Measurements from ENCODE around the gene KLHDC10.
"Not testable (repeated sequence)": the region's sequence is repeated elsewhere in the genome, so short reads cannot be mapped to it uniquely, and the experiment has no call there.

Gene KLHDC10

GRCh38 chr7:130118801-130119200 lies 48.5 kb downstream of the KLHDC10 start:
- DNase-seq: no peak

DNA sequence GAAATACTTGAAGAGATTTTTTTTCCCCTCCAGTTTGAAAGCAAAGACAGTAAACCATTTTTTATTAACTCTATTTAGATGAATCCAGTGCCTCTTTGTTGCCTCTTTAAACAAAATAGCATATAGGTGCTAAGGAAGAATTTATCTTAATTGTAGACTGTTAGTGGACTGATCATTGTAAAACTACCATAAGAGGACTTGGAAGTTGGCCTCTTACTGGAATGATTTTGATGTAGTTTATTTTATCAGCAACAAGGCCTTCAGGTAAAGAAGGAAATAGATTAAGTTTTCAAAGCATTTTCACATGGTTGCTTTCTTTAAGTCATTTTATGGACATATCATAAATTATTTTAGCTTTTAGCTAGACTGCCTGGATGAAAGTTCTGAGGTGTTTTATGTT lies 53.2 kb downstream of the KLHDC10 start:
- no peak for DNase-seq

DNA sequence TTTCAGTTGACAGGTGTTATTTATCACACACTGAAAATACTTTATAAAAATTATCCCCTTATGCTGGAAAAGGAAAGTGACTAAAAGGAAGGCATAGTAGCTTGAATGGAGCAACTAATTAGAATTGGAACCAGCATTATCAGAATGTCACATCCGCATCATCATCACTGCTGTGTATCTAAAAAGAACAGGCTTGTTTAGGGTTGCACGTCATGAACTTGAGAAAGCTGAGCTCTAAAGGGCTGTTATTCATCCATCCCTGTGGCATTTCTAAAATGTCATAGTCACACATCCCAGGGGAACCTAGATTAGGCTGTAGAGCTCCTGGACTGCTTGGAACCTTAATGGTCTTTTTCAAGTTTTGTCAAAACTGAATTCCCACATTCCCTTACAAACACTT lies 54.4 kb downstream of the KLHDC10 start:
- DNase-seq: no peak

GRCh38 chr7:130126840-130127239 lies 56.5 kb downstream of the KLHDC10 start:
- not testable (repeated sequence) for DNase-seq

GRCh38 chr7:130127404-130127803 lies 57.1 kb downstream of the KLHDC10 start:
- DNase-seq: no peak

GRCh38 chr7:130127821-130128317 lies 57.5 kb downstream of the KLHDC10 start:
- DNase-seq: no peak

DNA sequence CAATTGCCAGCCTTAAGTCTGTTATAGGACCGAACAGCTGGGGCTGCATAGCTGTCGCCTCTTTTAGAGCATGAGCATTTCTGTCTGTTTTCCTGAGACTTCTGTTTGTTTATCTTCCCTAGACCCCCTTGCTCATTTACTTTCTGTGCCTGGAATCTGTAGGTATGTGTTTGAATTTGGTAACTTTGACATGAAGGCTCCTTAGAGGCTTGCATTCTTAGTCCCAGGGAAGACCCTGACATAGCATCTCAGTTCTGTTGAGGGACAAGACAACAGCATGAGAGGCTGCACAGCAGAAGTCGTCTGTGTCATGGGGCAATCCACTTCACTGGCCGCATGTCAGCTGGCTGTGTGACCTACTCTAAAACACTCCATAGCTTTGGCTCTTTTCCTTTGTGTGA lies 58.7 kb downstream of the KLHDC10 start:
- no peak for DNase-seq

- no peak for DNase-seq
Measured at GRCh38 chr7:130131191-130131834, 61.0 kb downstream of the KLHDC10 start.

- no peak for DNase-seq
Measured at GRCh38 chr7:130131964-130132875, 61.9 kb downstream of the KLHDC10 start.

DNA sequence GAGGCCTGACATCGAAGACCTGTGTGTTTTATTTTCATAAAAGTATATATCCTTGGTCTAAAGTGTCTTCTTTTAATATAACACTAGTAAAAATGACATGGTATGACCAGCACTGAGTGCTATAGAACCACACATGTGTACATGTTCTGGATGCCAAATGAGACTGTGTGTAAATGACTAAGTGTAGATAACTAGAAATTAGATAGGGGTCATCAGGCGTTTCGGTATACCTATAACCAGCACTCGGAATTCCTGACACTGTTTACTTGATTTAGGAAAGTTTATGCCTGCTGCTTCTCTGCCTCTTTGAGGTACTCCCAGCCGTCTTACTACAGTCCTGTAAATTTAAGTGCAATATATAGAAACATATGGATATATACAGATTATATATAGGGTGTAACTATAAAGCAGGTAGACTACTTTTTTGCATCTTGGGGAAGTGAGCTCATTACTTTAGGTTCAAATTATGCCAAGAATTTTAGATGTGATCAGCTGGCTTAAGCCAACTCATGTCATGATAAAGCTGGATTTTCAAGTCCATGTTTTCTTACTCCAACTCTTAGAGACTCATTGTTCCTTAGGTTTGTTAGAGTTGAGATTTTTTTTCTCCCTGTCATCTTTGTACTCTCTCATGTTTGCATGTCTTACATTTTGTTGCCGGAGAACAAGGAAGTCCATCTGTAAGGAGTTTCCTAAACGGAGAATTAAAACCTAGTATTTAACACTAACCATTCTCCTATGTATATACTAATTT lies 62.9 kb downstream of the KLHDC10 start:
- no peak for DNase-seq

GRCh38 chr7:130134106-130134636 lies 63.8 kb downstream of the KLHDC10 start:
- DNase-seq: no peak

DNA sequence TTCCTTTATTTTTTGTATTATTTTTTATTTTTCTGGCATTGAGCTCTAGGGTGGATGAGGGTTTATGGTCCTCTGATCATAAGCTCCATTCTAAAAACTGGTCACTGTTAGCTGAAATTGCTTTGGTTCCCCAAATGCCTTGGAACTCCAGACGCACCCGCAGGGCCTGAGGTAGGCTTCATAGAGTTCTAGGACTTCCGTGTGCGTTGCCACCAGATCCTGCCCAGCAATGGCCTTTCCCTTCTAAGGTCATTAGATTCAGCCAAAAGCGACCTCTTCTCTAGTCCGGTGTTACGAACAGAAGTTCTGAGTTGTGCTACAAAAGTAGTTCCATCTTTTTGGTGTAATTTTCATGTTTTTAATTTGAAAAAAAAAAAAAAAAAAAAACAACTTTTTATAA lies 64.4 kb downstream of the KLHDC10 start:
- no peak for DNase-seq

DNA sequence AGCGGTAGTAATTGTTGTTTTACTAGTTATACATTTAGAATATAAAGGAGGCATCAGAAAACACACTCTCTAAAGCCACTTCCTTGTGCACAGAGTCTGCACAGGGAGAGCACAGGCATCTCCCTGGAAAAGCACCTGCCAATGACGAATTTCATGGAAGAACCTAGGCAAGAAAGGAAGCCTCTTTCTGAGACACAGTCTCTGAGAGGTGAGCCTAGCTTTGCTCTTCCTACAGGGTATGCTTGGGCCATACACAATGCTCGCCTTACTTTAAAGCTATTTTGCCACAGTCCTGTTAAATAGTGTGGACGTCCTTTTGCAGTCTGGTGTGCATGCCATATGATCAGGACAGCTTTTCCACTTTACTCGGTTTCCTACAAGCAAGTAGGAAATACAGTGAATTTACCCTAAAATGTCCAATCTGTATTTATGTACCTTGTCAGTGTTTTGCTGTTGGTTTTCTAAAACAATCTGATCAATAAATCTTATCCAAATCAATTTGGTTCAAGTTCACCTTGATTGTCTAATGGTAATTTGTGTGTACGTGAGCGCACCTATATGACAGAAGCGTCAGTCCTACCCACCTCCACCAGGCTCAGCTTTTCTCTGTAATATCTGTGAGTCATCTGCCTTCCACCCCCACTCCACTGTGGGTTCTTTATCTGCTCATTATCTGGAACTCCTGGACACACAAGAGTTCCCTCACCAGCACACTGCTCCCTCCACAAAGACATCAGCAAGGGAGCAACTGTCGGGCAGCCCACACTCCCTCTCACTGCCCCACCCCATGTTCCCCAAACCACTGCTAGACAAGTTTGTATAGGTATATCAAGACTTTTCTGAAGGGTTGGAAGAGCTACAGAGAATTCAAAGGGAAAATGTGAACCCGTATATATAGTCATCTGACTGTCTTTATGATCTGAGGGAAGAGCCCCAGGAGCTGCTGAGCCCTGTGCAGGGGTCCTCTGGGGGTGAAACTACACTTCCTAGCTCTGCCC lies 65.2 kb downstream of the KLHDC10 start:
- no peak for DNase-seq

GRCh38 chr7:130136579-130137167 lies 66.3 kb downstream of the KLHDC10 start:
- no peak for DNase-seq

DNA sequence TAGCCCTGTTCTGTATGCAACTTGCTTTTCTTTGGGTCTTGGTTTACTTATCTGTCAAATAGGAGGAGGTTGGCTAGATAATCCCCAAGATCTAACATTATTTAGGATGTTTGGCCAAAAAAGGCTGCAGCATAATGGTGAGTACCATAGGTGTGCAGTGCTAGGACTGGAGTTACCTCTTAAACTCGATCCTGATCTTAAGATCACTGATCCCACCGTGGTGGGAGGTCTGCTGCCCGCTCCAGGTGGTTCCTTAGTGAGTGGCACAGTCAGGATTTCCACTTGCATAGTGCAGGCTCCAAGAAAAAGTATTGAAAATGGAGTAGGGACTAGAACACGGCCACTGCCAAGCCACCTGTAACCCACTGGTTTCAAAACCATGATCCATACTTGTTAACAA lies 66.9 kb downstream of the KLHDC10 start:
- DNase-seq: no peak

GRCh38 chr7:130139193-130139960 lies 69.0 kb downstream of the KLHDC10 start:
- no peak for DNase-seq

DNA sequence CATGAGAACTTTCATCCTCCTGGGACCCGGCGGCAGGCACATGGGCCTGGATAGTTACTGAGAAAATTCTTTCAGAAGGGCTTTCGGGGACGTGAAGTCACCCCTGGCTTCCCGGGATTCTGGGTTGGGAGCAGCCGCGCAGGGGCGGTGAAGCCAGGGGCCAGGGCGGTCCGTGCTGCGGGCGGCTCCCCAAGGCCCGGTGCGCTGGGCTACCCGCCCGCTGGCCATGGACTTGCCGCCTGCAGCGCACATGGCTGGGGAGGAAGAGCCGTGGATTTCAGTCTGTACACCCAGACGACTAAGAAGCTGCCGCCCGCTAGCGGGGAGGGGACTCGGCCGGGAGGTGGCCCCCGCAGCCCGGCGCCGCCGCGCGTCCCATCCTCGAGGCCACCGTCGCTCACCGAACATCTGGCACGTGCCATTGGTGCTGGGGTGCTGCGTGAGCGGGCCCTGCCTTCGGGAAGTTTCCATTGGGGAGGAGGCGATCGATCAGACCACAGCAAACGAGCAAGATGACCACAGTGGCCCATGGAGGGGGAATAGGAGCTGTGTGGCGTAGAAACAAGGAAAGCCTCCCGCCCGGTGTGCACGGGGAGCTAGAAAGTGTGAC lies 70.3 kb downstream of the KLHDC10 start:
- DNase-seq: no peak

DNA sequence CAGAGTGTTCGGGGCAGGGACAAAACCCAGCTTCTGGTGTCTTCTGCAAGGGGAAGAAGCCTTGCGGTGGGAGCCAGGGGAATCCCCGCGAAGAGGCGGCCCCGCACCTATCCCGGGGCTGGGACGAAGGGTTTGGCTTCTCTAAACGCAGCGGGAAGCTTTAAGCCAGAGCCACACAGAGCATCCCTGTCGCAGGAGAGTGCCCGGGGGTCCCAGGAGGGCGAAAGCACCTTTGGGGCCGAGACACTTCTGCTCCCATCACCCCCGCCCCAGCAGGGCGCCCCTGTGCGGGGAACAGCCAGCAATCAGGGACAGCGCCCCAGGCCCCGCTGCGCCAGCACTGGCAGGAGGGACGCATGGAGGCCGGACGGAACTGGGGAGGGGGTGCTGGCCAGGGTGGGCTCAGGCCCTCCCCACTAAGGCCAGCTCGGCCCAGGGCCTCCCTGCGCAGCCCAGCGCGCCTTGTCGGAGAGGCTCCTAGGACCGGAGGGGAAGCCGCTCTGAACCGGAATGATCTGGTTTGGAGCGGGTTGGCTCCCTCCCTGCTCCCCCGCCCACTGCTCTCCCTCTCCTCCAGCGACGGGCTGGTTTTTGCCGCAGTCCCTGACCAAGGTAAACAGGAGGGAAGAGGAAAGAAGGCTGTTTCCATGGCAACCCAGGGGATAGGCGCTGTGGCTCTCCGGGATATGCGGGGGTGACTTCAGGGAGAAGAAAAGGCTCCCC lies 71.0 kb downstream of the KLHDC10 start:
- DNase-seq: peak; percentile 7 to 63 (median 42)

GRCh38 chr7:130141884-130142653 lies 71.7 kb downstream of the KLHDC10 start:
- DNase-seq: no peak

Measured in stimulated activated naive CD4-positive, alpha-beta T cell (primary cell).